Pons (tissue), 1 donor: ENCODE data around the gene GRIA3.
A peak's percentile ranks its signal among the peaks of the same experiment; 100 is the strongest.
"Not testable (repeated sequence)": the region's sequence is repeated elsewhere in the genome, so short reads cannot be mapped to it uniquely, and the experiment has no call there.

Experiments used
- DNase-seq: peaks from one replicate; pipeline ENCODE4 v3.0.0-alpha.2; 2016; ENCODE audit warnings: low spot score

Gene GRIA3

GRCh38 chrX:123277347-123277746, 93.3 kb downstream of the GRIA3 start:
- peak; percentile 23 for DNase-seq

GRCh38 chrX:123277821-123278220, 93.7 kb downstream of the GRIA3 start:
- no peak for DNase-seq

GRCh38 chrX:123282241-123282640, 98.2 kb downstream of the GRIA3 start:
- no peak for DNase-seq

GRCh38 chrX:123283407-123283806, 99.3 kb downstream of the GRIA3 start:
- not testable (repeated sequence) for DNase-seq

- DNase-seq, result peak; percentile 6
Observed at GRCh38 chrX:123291623-123292022, 107.5 kb downstream of the GRIA3 start.

- DNase-seq, result no peak
Observed at GRCh38 chrX:123298026-123298425, 113.9 kb downstream of the GRIA3 start.

- no peak for DNase-seq
Observed at GRCh38 chrX:123303429-123303828, 119.4 kb downstream of the GRIA3 start.

- no peak for DNase-seq
Observed at GRCh38 chrX:123308658-123309057, 124.6 kb downstream of the GRIA3 start.

GRCh38 chrX:123310112-123310511, 126.0 kb downstream of the GRIA3 start:
- DNase-seq, result no peak

GRCh38 chrX:123311486-123311885, 127.4 kb downstream of the GRIA3 start:
- no peak for DNase-seq

- no peak for DNase-seq
Observed at GRCh38 chrX:123313486-123313885, 129.4 kb downstream of the GRIA3 start.

- DNase-seq, result no peak
Observed at GRCh38 chrX:123320622-123321021, 136.5 kb downstream of the GRIA3 start.

GRCh38 chrX:123322536-123322935, 138.5 kb downstream of the GRIA3 start:
- no peak for DNase-seq

- DNase-seq, result no peak
Observed at GRCh38 chrX:123324625-123325024, 140.5 kb downstream of the GRIA3 start.

- no peak for DNase-seq
Observed at GRCh38 chrX:123330229-123330942, 146.3 kb downstream of the GRIA3 start.

GRCh38 chrX:123331349-123331748, 147.3 kb downstream of the GRIA3 start:
- DNase-seq, result no peak

- DNase-seq, result no peak
Observed at GRCh38 chrX:123331859-123332258, 147.8 kb downstream of the GRIA3 start.

GRCh38 chrX:123336666-123337065, 152.6 kb downstream of the GRIA3 start:
- DNase-seq, result no peak

- no peak for DNase-seq
Observed at GRCh38 chrX:123337886-123338639, 154.0 kb downstream of the GRIA3 start.

- no peak for DNase-seq
Observed at GRCh38 chrX:123339221-123339905, 155.3 kb downstream of the GRIA3 start.

- no peak for DNase-seq
Observed at GRCh38 chrX:123340696-123341095, 156.6 kb downstream of the GRIA3 start.

GRCh38 chrX:123348468-123348867, 164.4 kb downstream of the GRIA3 start:
- DNase-seq, result no peak

- no peak for DNase-seq
Observed at GRCh38 chrX:123350226-123350625, 166.1 kb downstream of the GRIA3 start.
